Liver (tissue), 9 donors: ENCODE measurements around the gene ITGB4. TPM values are rescaled to one million over a fixed set of nuclear protein-coding genes. Genes with fewer than 3 reads are reported as not detected.

Experiments
- DNase-seq: peaks from one replicate; pipeline ENCODE4 v3.0.0-alpha.2; 2017; ENCODE audit warnings: low spot score
- H3K27ac ChIP-seq, 2 donors: one replicate each; pipeline ENCODE4 v1.7.0; 2013; ENCODE audit warnings: inconsistent platforms in 2 of 2, low read length in 2 of 2, control low read depth in 1 of 2, low read depth in 1 of 2, mild to moderate bottlenecking in 1 of 2
- H3K27me3 ChIP-seq, 4 donors: one replicate each; pipeline versions ENCODE4 v1.6.1 to v1.7.0; 2013; ENCODE audit warnings: low read length in 3 of 4, inconsistent platforms in 1 of 4, mild to moderate bottlenecking in 1 of 4, moderate library complexity in 1 of 4; ENCODE audit not compliant: control insufficient read depth in 4 of 4, insufficient read depth in 4 of 4
- H3K36me3 ChIP-seq, 4 donors: one replicate each; pipeline versions ENCODE4 v1.6.1 to v1.7.0; 2013; ENCODE audit warnings: low read length in 3 of 4, mild to moderate bottlenecking in 3 of 4, low read depth in 1 of 4, moderate library complexity in 1 of 4; ENCODE audit not compliant: control insufficient read depth in 4 of 4, insufficient read depth in 3 of 4
- H3K4me1 ChIP-seq, 4 donors: one replicate each; pipeline versions ENCODE4 v1.6.1 to v1.7.0; 2013; ENCODE audit warnings: low read length in 3 of 4, mild to moderate bottlenecking in 3 of 4, moderate library complexity in 1 of 4; ENCODE audit not compliant: control insufficient read depth in 4 of 4, insufficient read depth in 4 of 4
- H3K4me3 ChIP-seq, 3 donors: one replicate each; pipeline versions ENCODE4 v1.6.1 to v1.7.0; 2013; ENCODE audit warnings: low read length in 3 of 3, control low read depth in 1 of 3, low read depth in 1 of 3, mild to moderate bottlenecking in 1 of 3
- H3K9ac ChIP-seq, 2 donors: one replicate each; pipeline ENCODE4 v1.7.0; 2013; ENCODE audit warnings: low read length in 2 of 2, mild to moderate bottlenecking in 2 of 2, moderate library complexity in 2 of 2, control low read depth in 1 of 2, low read depth in 1 of 2
- H3K9me3 ChIP-seq, 4 donors: one replicate each; pipeline versions ENCODE4 v1.6.1 to v1.7.0; 2013; ENCODE audit warnings: low read length in 3 of 4; ENCODE audit not compliant: control insufficient read depth in 4 of 4
- CTCF ChIP-seq: fragments of 150-350 bp; IDR thresholded peaks from 2 replicates; pipeline ENCODE4 v1.5.1; 2017; ENCODE audit warnings: improper control_type of control experiment, low read depth, low read length; ENCODE audit not compliant: missing input control
- EGR1 ChIP-seq, 2 donors: IDR thresholded peaks; 2 replicates each; pipeline ENCODE4 v1.6.1; 2016 to 2018; ENCODE audit warnings: antibody characterized with exemption in 2 of 2, low read depth in 2 of 2
- FOXA1 ChIP-seq: IDR thresholded peaks from 2 replicates; pipeline ENCODE4 v1.6.1; 2016; ENCODE audit warnings: antibody characterized with exemption
- FOXA2 ChIP-seq: IDR thresholded peaks from 2 replicates; pipeline ENCODE4 v1.6.1; 2016; ENCODE audit warnings: antibody characterized with exemption
- GABPA ChIP-seq, 2 donors: IDR thresholded peaks in 1 of 2; conservative IDR thresholded peaks in 1 of 2; 2 replicates each; pipeline ENCODE4 v1.6.1; 2016; ENCODE audit warnings: antibody characterized with exemption in 2 of 2, mild to moderate bottlenecking in 1 of 2, moderate library complexity in 1 of 2
- HNF4A ChIP-seq, 2 donors: conservative IDR thresholded peaks; 2 replicates each; pipeline ENCODE4 v1.6.1; 2016; ENCODE audit warnings: antibody characterized with exemption in 2 of 2, mild to moderate bottlenecking in 2 of 2
- HNF4G ChIP-seq: IDR thresholded peaks from 2 replicates; pipeline ENCODE4 v1.6.1; 2016; ENCODE audit warnings: antibody characterized with exemption
- JUND ChIP-seq, 2 donors: IDR thresholded peaks; 2 replicates each; pipeline ENCODE4 v1.6.1; 2016; ENCODE audit warnings: antibody characterized with exemption in 2 of 2
- NR2F2 ChIP-seq: IDR thresholded peaks from 2 replicates; pipeline ENCODE4 v1.6.1; 2016; ENCODE audit warnings: antibody characterized with exemption
- RAD21 ChIP-seq, 2 donors: IDR thresholded peaks; 2 replicates each; pipeline ENCODE4 v1.6.1; 2016; ENCODE audit warnings: antibody characterized with exemption in 2 of 2, mild to moderate bottlenecking in 2 of 2
- RXRA ChIP-seq, 2 donors: IDR thresholded peaks; 2 replicates each; pipeline ENCODE4 v1.6.1; 2017 to 2018; ENCODE audit warnings: antibody characterized with exemption in 2 of 2, mild to moderate bottlenecking in 1 of 2
- SP1 ChIP-seq: IDR thresholded peaks from 2 replicates; pipeline ENCODE4 v1.6.1; 2018; ENCODE audit warnings: antibody characterized with exemption, mild to moderate bottlenecking
- TAF1 ChIP-seq: conservative IDR thresholded peaks from 2 replicates; pipeline ENCODE4 v1.6.1; 2016; ENCODE audit warnings: antibody characterized with exemption, mild to moderate bottlenecking
- YY1 ChIP-seq: IDR thresholded peaks from 2 replicates; pipeline ENCODE4 v1.6.1; 2016; ENCODE audit warnings: antibody characterized with exemption, mild to moderate bottlenecking
- WGBS: extraction: QIAGEN DNeasy Blood & Tissue Kit; methylation state at CpG from one replicate; pipeline ENCODE4 v1.1.7; 2013; 5-methylcytosine and 5-hydroxymethylcytosine counted together
- polyA plus RNA-seq, 2 donors: library from polyadenylated mRNA; stranded (reverse) in 1 of 2; unstranded in 1 of 2; fragments of 200-250 nt in 1 of 2; fragments of >200 nt in 1 of 2; fragmentation: Nextera tagmentation in 1 of 2; extraction: Ambion mirVana in 1 of 2; gene quantifications; one replicate each; pipeline versions ENCODE4 v1.2.1 to v1.2.3, GENCODE V29; 2013 to 2015
- total RNA-seq, 2 donors: library from RNA; depleted of rRNA; stranded (reverse); fragments of >200 nt; gene quantifications; one replicate each; pipeline ENCODE4 v1.2.3, GENCODE V29; 2014
- TF ChIP-seq, protein P1 (sequence below): IDR thresholded peaks from 2 replicates; pipeline ENCODE4 v1.6.1; 2016; ENCODE audit warnings: antibody characterized with exemption
- TF ChIP-seq, protein P2 (sequence below): IDR thresholded peaks from 2 replicates; pipeline ENCODE4 v1.6.1; 2016; ENCODE audit warnings: antibody characterized with exemption, mild to moderate bottlenecking
- TF ChIP-seq, protein P3 (sequence below): IDR thresholded peaks from 2 replicates; pipeline ENCODE4 v1.6.1; 2016; ENCODE audit warnings: antibody characterized with exemption
- TF ChIP-seq, protein P4 (sequence below): IDR thresholded peaks from 2 replicates; pipeline ENCODE4 v1.6.1; 2016; ENCODE audit warnings: antibody characterized with exemption
- donor health status: healthy.
- donor health status: healthy.
- donor health status: healthy.
- donor health status: healthy.
- donor health status: healthy.

ITGB4 gene
- total and polyA plus RNA-seq, 4 donors, result 0.42 to 1.4 (median 1.3) TPM

DNA sequence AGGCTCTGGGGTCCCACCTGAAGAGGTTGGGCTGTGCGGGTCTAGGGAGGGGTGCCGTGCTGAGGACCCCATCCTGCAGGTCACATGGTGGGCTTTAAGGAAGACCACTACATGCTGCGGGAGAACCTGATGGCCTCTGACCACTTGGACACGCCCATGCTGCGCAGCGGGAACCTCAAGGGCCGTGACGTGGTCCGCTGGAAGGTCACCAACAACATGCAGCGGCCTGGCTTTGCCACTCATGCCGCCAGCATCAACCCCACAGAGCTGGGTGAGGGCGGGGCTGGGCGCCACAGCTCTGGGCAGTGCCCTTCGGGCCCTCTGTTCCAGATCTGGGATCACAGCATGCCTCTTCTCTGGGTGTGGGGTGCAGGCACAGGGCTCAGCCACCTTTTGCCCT lies 18.5 kb downstream of the ITGB4 start:
- WGBS, result 93% methylated on average over 14 of the region's 14 CpGs
- no peaks in the 10 kb centered on the region for H3K9me3 ChIP-seq
- no peak for DNase-seq
- no peaks in the 10 kb centered on the region for H3K36me3 ChIP-seq
- no peak overlapping the region for H3K9ac ChIP-seq
- no peak overlapping the region for H3K27ac ChIP-seq
- H3K4me1 ChIP-seq, result peaks cover 2 to 7% (median 3%) of the 10 kb centered on the region in 4 donors
- no peak overlapping the region for H3K4me3 ChIP-seq
- no peak for TF ChIP-seq TAF1
- TF ChIP-seq, protein P1, sequence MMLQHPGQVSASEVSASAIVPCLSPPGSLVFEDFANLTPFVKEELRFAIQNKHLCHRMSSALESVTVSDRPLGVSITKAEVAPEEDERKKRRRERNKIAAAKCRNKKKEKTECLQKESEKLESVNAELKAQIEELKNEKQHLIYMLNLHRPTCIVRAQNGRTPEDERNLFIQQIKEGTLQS, result no peak
- TF ChIP-seq RXRA (IDR thresholded peaks at IDR 0.05), result no peak
- TF ChIP-seq SP1, result no peak
- TF ChIP-seq GABPA (IDR thresholded peaks at IDR 0.05 in 1 of 2, conservative IDR thresholded peaks at IDR 0.05 in 1 of 2), result no peak
- TF ChIP-seq, protein P2, sequence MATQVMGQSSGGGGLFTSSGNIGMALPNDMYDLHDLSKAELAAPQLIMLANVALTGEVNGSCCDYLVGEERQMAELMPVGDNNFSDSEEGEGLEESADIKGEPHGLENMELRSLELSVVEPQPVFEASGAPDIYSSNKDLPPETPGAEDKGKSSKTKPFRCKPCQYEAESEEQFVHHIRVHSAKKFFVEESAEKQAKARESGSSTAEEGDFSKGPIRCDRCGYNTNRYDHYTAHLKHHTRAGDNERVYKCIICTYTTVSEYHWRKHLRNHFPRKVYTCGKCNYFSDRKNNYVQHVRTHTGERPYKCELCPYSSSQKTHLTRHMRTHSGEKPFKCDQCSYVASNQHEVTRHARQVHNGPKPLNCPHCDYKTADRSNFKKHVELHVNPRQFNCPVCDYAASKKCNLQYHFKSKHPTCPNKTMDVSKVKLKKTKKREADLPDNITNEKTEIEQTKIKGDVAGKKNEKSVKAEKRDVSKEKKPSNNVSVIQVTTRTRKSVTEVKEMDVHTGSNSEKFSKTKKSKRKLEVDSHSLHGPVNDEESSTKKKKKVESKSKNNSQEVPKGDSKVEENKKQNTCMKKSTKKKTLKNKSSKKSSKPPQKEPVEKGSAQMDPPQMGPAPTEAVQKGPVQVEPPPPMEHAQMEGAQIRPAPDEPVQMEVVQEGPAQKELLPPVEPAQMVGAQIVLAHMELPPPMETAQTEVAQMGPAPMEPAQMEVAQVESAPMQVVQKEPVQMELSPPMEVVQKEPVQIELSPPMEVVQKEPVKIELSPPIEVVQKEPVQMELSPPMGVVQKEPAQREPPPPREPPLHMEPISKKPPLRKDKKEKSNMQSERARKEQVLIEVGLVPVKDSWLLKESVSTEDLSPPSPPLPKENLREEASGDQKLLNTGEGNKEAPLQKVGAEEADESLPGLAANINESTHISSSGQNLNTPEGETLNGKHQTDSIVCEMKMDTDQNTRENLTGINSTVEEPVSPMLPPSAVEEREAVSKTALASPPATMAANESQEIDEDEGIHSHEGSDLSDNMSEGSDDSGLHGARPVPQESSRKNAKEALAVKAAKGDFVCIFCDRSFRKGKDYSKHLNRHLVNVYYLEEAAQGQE, result no peak
- TF ChIP-seq RAD21 (IDR thresholded peaks at IDR 0.05), result no peak
- no peak for TF ChIP-seq FOXA1
- TF ChIP-seq, protein P3, sequence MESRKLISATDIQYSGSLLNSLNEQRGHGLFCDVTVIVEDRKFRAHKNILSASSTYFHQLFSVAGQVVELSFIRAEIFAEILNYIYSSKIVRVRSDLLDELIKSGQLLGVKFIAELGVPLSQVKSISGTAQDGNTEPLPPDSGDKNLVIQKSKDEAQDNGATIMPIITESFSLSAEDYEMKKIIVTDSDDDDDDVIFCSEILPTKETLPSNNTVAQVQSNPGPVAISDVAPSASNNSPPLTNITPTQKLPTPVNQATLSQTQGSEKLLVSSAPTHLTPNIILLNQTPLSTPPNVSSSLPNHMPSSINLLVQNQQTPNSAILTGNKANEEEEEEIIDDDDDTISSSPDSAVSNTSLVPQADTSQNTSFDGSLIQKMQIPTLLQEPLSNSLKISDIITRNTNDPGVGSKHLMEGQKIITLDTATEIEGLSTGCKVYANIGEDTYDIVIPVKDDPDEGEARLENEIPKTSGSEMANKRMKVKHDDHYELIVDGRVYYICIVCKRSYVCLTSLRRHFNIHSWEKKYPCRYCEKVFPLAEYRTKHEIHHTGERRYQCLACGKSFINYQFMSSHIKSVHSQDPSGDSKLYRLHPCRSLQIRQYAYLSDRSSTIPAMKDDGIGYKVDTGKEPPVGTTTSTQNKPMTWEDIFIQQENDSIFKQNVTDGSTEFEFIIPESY, result no peak
- no peak for TF ChIP-seq NR2F2
- TF ChIP-seq, protein P4, sequence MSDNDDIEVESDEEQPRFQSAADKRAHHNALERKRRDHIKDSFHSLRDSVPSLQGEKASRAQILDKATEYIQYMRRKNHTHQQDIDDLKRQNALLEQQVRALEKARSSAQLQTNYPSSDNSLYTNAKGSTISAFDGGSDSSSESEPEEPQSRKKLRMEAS, result no peak
- TF ChIP-seq JUND (IDR thresholded peaks at IDR 0.05), result no peak
- no peak for TF ChIP-seq YY1
- TF ChIP-seq EGR1 (IDR thresholded peaks at IDR 0.05; ENCODE audit: low read depth in 2 of 2), result no peak
- no peak for TF ChIP-seq CTCF
- no peaks in the 10 kb centered on the region for H3K27me3 ChIP-seq

GRCh38 chr17:75740215-75740614 lies 19.0 kb downstream of the ITGB4 start:
- peaks cover 2 to 7% (median 2%) of the 10 kb centered on the region in 4 donors for H3K4me1 ChIP-seq
- no peaks in the 10 kb centered on the region for H3K9me3 ChIP-seq
- no peak for DNase-seq
- 94% methylated on average over 17 of the region's 17 CpGs for WGBS
- H3K4me3 ChIP-seq, result no peak overlapping the region
- H3K36me3 ChIP-seq, result no peaks in the 10 kb centered on the region
- no peaks in the 10 kb centered on the region for H3K27me3 ChIP-seq
- H3K9ac ChIP-seq, result no peak overlapping the region
- H3K27ac ChIP-seq, result no peak overlapping the region
- TF ChIP-seq FOXA2, result no peak
- TF ChIP-seq SP1, result no peak
- no peak for TF ChIP-seq HNF4A (conservative IDR thresholded peaks at IDR 0.05)
- no peak for TF ChIP-seq RXRA (IDR thresholded peaks at IDR 0.05)
- TF ChIP-seq CTCF, result no peak
- no peak for TF ChIP-seq RAD21 (IDR thresholded peaks at IDR 0.05)
- TF ChIP-seq, protein P1, result no peak
- TF ChIP-seq YY1, result no peak
- TF ChIP-seq, protein P2, result no peak
- TF ChIP-seq NR2F2, result no peak
- no peak for TF ChIP-seq EGR1 (IDR thresholded peaks at IDR 0.05; ENCODE audit: low read depth in 2 of 2)
- TF ChIP-seq FOXA1, result no peak
- no peak for TF ChIP-seq HNF4G
- no peak for TF ChIP-seq GABPA (IDR thresholded peaks at IDR 0.05 in 1 of 2, conservative IDR thresholded peaks at IDR 0.05 in 1 of 2)
